Heart left ventricle (tissue), 16 donors: ENCODE results near the gene HSD17B1. TPM values are rescaled to one million over a fixed set of nuclear protein-coding genes. Genes with fewer than 3 reads are reported as not detected.
A peak's percentile ranks its signal among the peaks of the same experiment; 100 is the strongest.

ENCODE experiments used
- ATAC-seq, 4 donors: fragments of 200-7000 bp; cut with Tn5 transposase; one replicate each; pipeline ENCODE4 v1.9.1; 2020 to 2022; ENCODE audit warnings: moderate library complexity in 4 of 4, mild to moderate bottlenecking in 3 of 4, moderate number of reproducible peaks in 1 of 4
- DNase-seq, 5 donors: peaks; one replicate each; pipeline ENCODE4 v3.0.0-alpha.2; 2020
- H3K27ac ChIP-seq, 12 donors: fragments of 200-600 bp; sonication (generic) in 4 of 12; one replicate each; pipeline versions ENCODE4 v1.5.0 to v1.8.0; 2016 to 2022; ENCODE audit warnings: mild to moderate bottlenecking in 2 of 12
- H3K27me3 ChIP-seq, 9 donors: fragments of 200-600 bp; sonication (generic) in 2 of 9; one replicate each; pipeline versions ENCODE4 v1.5.1 to v1.8.0; 2016 to 2022; ENCODE audit warnings: mild to moderate bottlenecking in 3 of 9
- H3K36me3 ChIP-seq, 9 donors: fragments of 200-600 bp; sonication (generic) in 2 of 9; one replicate each; pipeline versions ENCODE4 v1.5.0 to v1.8.0; 2018 to 2022; ENCODE audit warnings: mild to moderate bottlenecking in 2 of 9
- H3K4me1 ChIP-seq, 12 donors: fragments of 200-600 bp; sonication (generic) in 4 of 12; one replicate each; pipeline versions ENCODE4 v1.5.0 to v1.8.0; 2016 to 2022; ENCODE audit warnings: mild to moderate bottlenecking in 3 of 12
- H3K4me3 ChIP-seq, 12 donors: fragments of 200-600 bp; sonication (generic) in 4 of 12; one replicate each; pipeline versions ENCODE4 v1.5.0 to v1.8.0; 2017 to 2022; ENCODE audit warnings: mild to moderate bottlenecking in 9 of 12, moderate library complexity in 4 of 12
- H3K9me3 ChIP-seq, 12 donors: fragments of 200-600 bp; sonication (generic) in 4 of 12; one replicate each; pipeline versions ENCODE4 v1.5.0 to v1.8.0; 2016 to 2022; ENCODE audit warnings: mild to moderate bottlenecking in 1 of 12
- CTCF ChIP-seq, 12 donors: fragments of 200-600 bp; sonication (generic) in 4 of 12; IDR thresholded peaks; one replicate each; pipeline versions ENCODE4 v1.5.0 to v1.8.0; 2018 to 2022; ENCODE audit warnings: antibody characterized with exemption in 12 of 12, mild to moderate bottlenecking in 5 of 12
- POLR2A ChIP-seq, 2 donors: fragments of 450-650 bp; IDR thresholded peaks; one replicate each; pipeline ENCODE4 v1.6.1; 2017; ENCODE audit warnings: antibody characterized with exemption in 2 of 2, mild to moderate bottlenecking in 2 of 2, moderate library complexity in 2 of 2
- WGBS, 4 donors: extraction: QIAGEN DNeasy Blood & Tissue Kit in 2 of 4; methylation state at CpG; one replicate each; pipeline versions ENCODE4 v1.1.5 to v1.1.7; 2013 to 2018; 5-methylcytosine and 5-hydroxymethylcytosine counted together
- intact Hi-C, 10 donors: fragments of 100-400 bp; cut with DNase I; formaldehyde crosslinking; loops; one replicate each; pipeline versions ENCODE4 v1.11.1 to v1.14.2; 2022
- polyA plus RNA-seq, 2 donors: library from polyadenylated mRNA; stranded (reverse); fragments of 200-250 nt; gene quantifications; one replicate each; pipeline ENCODE4 v1.2.3, GENCODE V29; 2013
- total RNA-seq, 9 donors: library from RNA; depleted of rRNA in 2 of 9; stranded (reverse); fragments of >200 nt in 2 of 9; fragmentation: NEBNext Ultra II Directional in 3 of 9; extraction: Animal tissue kit (Norgen Biotek cat#: 25700) in 3 of 9; gene quantifications; one replicate each; pipeline versions ENCODE4 v1.1.0 to v1.2.4, GENCODE V29; 2016 to 2023
- donor health status: ischemic (EF 13 %, LVEDD 7.1; RV severe dilation, severe dysfunction).
- donor health status: healthy with polysubstance abuse.
- donor health status: DM: no; HTN: yes; CAD: no.
- donor health status: DM: no; HTN: no; CAD: no.
- donor health status: ischemic (EF 25% LVEDD 6.9; RV normal size, moderate dysfunction).
- donor health status: ischemic (EF 25% LVEDD 5.7; RV mildly dilated, moderate dysfunction).
- donor health status: healthy.
- donor health status: DM: yes; HTN: yes; CAD: no.
- donor health status: ischemic (EF 35%, LVEDD 5.7; RV mildly dilated, moderate dysfunction).
- donor health status: nonischemic (EF 11% LVEDD 7.7; RV severe dilation, severe dysfunction).
- donor health status: DM: yes; HTN: yes; CAD: no.
- donor health status: PGD.
- donor health status: ischemic (EF 29% LVEDD 5.4; RV normal size, mild dysfunction).
- donor health status: nonischemic (EF 23%, LVEDD 6.1; RV moderate dilation, normal function).

The HSD17B1 gene
- total and polyA plus RNA-seq, 11 donors = 0.32 to 1.8 (median 1.1) TPM; not detected in 1

DNA sequence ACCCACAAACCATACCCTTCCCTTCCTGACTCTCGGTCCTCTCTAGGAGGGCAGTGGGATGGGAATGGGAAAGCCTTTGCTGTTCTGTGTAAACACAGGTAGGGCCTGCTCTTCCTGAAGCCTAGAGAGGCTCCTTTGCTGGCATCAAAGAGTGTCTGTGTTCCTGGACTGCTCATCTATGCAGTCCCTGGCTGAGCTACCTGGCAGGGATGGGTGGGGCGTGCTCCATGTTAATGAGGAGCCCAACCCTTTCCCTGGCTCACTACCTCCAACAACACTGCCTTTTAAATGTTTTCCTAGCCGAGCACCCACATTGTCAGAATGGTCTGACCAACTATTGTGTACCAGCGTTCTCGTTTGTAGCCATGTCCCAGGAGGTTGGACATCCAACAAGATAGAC is 43.3 kb upstream of the HSD17B1 start:
- no peaks in the 10 kb centered on the region for H3K9me3 ChIP-seq
- DNase-seq = no peak
- WGBS, 4 donors = 85 to 95% (median 92%) methylated on average over 5 of the region's 5 CpGs
- no peaks in the 10 kb centered on the region for H3K27me3 ChIP-seq
- H3K4me3 ChIP-seq = no peak overlapping the region
- H3K27ac ChIP-seq = no peak overlapping the region
- H3K4me1 ChIP-seq = peaks cover 0 to 25% (median 7%) of the 10 kb centered on the region in 12 donors
- no peak for TF ChIP-seq CTCF (IDR thresholded peaks at IDR 0.05)
- intact Hi-C loops = loop anchor here in 2 of 10 donors (2.0 to 5.0 kb wide), 2 partner anchors 15 to 42 kb away; no protein-coding TSS in a partner anchor
- H3K36me3 ChIP-seq = peaks cover 0 to 87% (median 67%) of the 10 kb centered on the region in 9 donors
- ATAC-seq = no peak

GRCh38 chr17:42509841-42510240 is 42.9 kb upstream of the HSD17B1 start:
- intact Hi-C loops = loop anchor here in 5 of 10 donors (2.0 to 10.0 kb wide), 7 partner anchors 15 to 385 kb away; partner anchors contain the start of genes HSPB9 (in 1 of the 5) and KAT2A (in 1 of the 5)
- DNase-seq (no peak), ATAC-seq (no peak)
- Histone ChIP-seq H3K9me3 (no peaks in the 10 kb centered on the region), H3K4me1 (peaks cover 0 to 25% (median 7%) of the 10 kb centered on the region in 12 donors), H3K27me3 (no peaks in the 10 kb centered on the region), H3K36me3 (peaks cover 0 to 86% (median 66%) of the 10 kb centered on the region in 9 donors), H3K4me3 (no peak overlapping the region), H3K27ac (no peak overlapping the region)
- no peak for TF ChIP-seq POLR2A (IDR thresholded peaks at IDR 0.05)
- TF ChIP-seq CTCF (IDR thresholded peaks at IDR 0.05) = no peak
- 93 to 96% (median 93%) methylated on average over 2 of the region's 2 CpGs for WGBS, 4 donors

DNA sequence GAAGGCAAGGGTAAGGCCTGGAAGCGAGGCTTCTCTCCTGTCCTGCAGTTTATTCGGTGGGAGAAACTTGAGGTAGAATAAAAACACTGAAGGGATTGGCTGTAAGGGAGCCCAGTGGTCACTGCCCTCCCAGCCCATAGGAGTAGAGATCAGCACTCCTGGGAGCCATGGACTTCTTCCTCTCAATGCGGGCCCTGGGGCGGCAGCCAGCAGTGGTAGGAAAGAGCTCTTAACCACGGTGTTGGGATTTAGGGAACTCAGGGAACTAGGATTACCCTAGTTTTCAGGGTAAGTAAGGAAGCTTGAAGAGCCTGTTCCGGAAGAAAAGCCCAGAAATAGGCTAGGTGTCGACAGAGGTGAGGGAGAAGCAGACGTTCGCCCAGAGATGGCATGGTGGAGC is 40.5 kb upstream of the HSD17B1 start:
- no peak overlapping the region for H3K4me3 ChIP-seq
- no peaks in the 10 kb centered on the region for H3K27me3 ChIP-seq
- peak overlapping the region; percentile 2 to 84 (median 54) for H3K27ac ChIP-seq
- peaks cover 0 to 40% (median 18%) of the 10 kb centered on the region in 12 donors for H3K4me1 ChIP-seq
- no peak for DNase-seq
- peaks cover 0 to 77% (median 57%) of the 10 kb centered on the region in 9 donors for H3K36me3 ChIP-seq
- ATAC-seq = no peak
- H3K9me3 ChIP-seq = no peaks in the 10 kb centered on the region
- TF ChIP-seq CTCF (IDR thresholded peaks at IDR 0.05) (no peak), POLR2A (IDR thresholded peaks at IDR 0.05) (no peak)
- intact Hi-C loops = loop anchor here in 5 of 10 donors (5.0 to 10.0 kb wide), 6 partner anchors 35 to 387 kb away; partner anchors contain the start of genes HSPB9 (in 1 of the 5) and KAT2A (in 1 of the 5)
- WGBS, 4 donors = 68 to 82% (median 76%) methylated on average over 9 of the region's 9 CpGs

DNA sequence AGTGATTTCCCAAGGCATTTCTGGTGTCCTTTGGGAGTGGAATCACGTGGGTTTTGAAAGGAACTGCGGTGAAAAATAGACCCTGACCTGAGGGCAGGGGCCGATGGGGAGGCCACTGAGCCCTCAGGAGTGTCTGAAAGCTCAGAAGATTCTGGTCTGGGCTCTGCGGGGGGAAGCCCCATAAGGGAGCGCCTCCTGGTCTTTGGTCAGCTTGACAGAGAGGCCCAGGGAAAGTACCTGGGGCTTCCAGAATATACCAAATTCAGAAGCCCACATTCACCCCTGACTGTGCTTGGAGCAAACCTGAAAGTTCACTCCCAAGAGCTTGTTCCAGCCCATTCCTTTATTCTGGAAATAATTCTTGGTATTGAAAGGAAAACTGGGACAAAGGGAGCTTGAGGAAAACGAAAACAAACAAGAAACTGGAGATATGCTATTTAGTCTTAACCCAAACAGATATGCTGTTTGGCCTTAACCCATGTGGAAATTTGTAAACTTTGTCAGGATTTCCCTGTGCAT is 39.9 kb upstream of the HSD17B1 start:
- Histone ChIP-seq H3K27ac (peak overlapping the region; percentile 2 to 84 (median 54)), H3K4me3 (no peak overlapping the region), H3K27me3 (no peaks in the 10 kb centered on the region), H3K4me1 (peaks cover 4 to 45% (median 24%) of the 10 kb centered on the region in 12 donors), H3K36me3 (peaks cover 0 to 73% (median 51%) of the 10 kb centered on the region in 9 donors), H3K9me3 (no peaks in the 10 kb centered on the region)
- TF ChIP-seq CTCF (IDR thresholded peaks at IDR 0.05) (no peak), POLR2A (IDR thresholded peaks at IDR 0.05) (no peak)
- intact Hi-C loops = loop anchor here in 5 of 10 donors (5.0 to 10.0 kb wide), 6 partner anchors 35 to 388 kb away; partner anchors contain the start of genes HSPB9 (in 1 of the 5) and KAT2A (in 1 of the 5)
- ATAC-seq (no peak), DNase-seq (no peak)
- 71 to 81% (median 74%) methylated on average over 6 of the region's 6 CpGs for WGBS, 4 donors
